Stomach (tissue), 9 donors: ENCODE data around the gene KNOP1. TPM values are rescaled to one million over a fixed set of nuclear protein-coding genes. Genes with fewer than 3 reads are reported as not detected.

Source experiments
- DNase-seq, 2 donors: peaks; one replicate each; pipeline versions ENCODE4 v3.0.0 to v3.0.0-alpha.2; 2013 to 2019
- H3K27ac ChIP-seq, 5 donors: fragments of 200-600 bp in 4 of 5; sonication (generic) in 4 of 5; one replicate each; pipeline ENCODE4 v1.5.1; 2013 to 2019; ENCODE audit warnings: mild to moderate bottlenecking in 1 of 5, moderate library complexity in 1 of 5
- H3K27me3 ChIP-seq, 3 donors: fragments of 200-600 bp; sonication (generic); one replicate each; pipeline ENCODE4 v1.5.1; 2017 to 2019; ENCODE audit warnings: mixed run types in 1 of 3
- H3K36me3 ChIP-seq, 4 donors: fragments of 200-600 bp; sonication (generic); 1 replicate in 3 of 4; 2 replicates in 1 of 4; pipeline ENCODE4 v1.5.1; 2016 to 2019
- H3K4me1 ChIP-seq, 4 donors: fragments of 200-600 bp; sonication (generic); one replicate each; pipeline ENCODE4 v1.5.1; 2016 to 2019
- H3K4me3 ChIP-seq, 4 donors: fragments of 200-600 bp; sonication (generic) in 3 of 4; one replicate each; pipeline ENCODE4 v1.5.1; 2016 to 2019; ENCODE audit warnings: mild to moderate bottlenecking in 1 of 4
- H3K9me3 ChIP-seq, 4 donors: fragments of 200-600 bp; sonication (generic); one replicate each; pipeline ENCODE4 v1.5.1; 2016 to 2019
- EP300 ChIP-seq: sonication (generic); formaldehyde crosslinking; IDR thresholded peaks from one replicate; pipeline ENCODE4 v1.6.1; 2017; ENCODE audit warnings: antibody characterized with exemption
- POLR2A ChIP-seq, 4 donors: fragments of 450-650 bp; IDR thresholded peaks; one replicate each; pipeline ENCODE4 v1.6.1; 2016; ENCODE audit warnings: antibody characterized with exemption in 4 of 4, control low read depth in 2 of 4, mild to moderate bottlenecking in 1 of 4, moderate library complexity in 1 of 4
- POLR2AphosphoS5 ChIP-seq, 3 donors: sonication (generic); formaldehyde crosslinking; IDR thresholded peaks; one replicate each; pipeline ENCODE4 v1.6.1; 2016; ENCODE audit warnings: antibody characterized with exemption in 3 of 3
- WGBS, 5 donors: extraction: QIAGEN DNeasy Blood & Tissue Kit in 3 of 5; methylation state at CpG; one replicate each; pipeline versions ENCODE4 v1.1.5 to v1.1.7; 2013 to 2018; 5-methylcytosine and 5-hydroxymethylcytosine counted together
- intact Hi-C: fragments of 100-400 bp; cut with DNase I; formaldehyde crosslinking; loops from one replicate; pipeline ENCODE4 v1.15.1; 2023; ENCODE audit warnings: low total_unique reads
- polyA plus RNA-seq, 3 donors: library from polyadenylated mRNA; stranded (reverse); fragments of 200-250 nt; gene quantifications; one replicate each; pipeline ENCODE4 v1.2.3, GENCODE V29; 2013
- total RNA-seq, 5 donors: library from RNA; depleted of rRNA; stranded (reverse); fragments of >200 nt; gene quantifications; one replicate each; pipeline versions ENCODE4 v1.1.0 to v1.2.3, GENCODE V29; 2014 to 2016
- TF ChIP-seq, protein P1 (sequence below), 7 experiments: fragments of 450-650 bp in 4 of 7; fragments of 200-600 bp in 3 of 7; sonication (generic) in 3 of 7; IDR thresholded peaks; one replicate each; pipeline ENCODE4 v1.5.1; 2016 to 2019; ENCODE audit warnings: antibody characterized with exemption in 7 of 7, control low read depth in 2 of 7, mild to moderate bottlenecking in 1 of 7
- donor health status: healthy with polysubstance abuse.
- donor health status: Bipolar disorder and iron deficiency.
- donor health status: healthy.

KNOP1 gene
- total and polyA plus RNA-seq, 8 donors, result 7.2 to 26.3 (median 13.3) TPM

DNA sequence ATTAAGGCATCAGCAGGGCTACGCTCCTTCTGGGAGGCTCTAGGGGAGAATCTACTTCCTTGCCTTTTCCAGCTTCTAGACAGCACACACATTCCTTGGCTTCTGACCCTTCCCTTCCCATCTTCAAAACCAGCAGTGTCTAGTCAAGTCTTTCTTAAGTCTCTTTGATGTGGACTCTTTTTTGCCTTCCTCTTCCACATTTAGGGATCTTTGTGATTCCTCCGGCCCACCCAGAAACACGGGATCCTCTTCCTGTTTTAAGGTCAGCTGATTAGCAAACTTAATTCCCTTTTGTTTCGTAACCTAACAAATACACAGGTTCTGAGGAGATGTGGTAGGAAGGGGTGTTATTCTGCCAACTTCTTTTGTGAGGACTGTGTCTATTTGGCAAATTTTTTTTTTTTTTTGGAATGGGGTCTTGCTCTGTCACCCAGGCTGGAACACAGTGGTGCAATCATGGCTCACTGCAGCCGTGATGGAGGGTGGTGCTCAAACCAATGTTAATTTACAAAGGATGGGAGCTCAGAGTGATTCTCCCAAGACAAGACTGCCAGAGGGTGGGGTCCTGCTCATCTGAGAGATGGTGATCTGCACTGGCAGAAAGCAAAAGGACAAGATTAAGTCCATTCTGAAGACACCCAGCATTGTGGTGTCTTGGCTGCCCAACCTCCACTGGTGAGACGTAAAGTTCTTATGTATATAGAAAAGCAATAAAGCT is 14.7 kb downstream of the KNOP1 start:
- H3K27ac ChIP-seq, result peak overlapping the region in 4 of 5 donors; percentile 30 to 81 (median 71)
- TF ChIP-seq, protein P1, sequence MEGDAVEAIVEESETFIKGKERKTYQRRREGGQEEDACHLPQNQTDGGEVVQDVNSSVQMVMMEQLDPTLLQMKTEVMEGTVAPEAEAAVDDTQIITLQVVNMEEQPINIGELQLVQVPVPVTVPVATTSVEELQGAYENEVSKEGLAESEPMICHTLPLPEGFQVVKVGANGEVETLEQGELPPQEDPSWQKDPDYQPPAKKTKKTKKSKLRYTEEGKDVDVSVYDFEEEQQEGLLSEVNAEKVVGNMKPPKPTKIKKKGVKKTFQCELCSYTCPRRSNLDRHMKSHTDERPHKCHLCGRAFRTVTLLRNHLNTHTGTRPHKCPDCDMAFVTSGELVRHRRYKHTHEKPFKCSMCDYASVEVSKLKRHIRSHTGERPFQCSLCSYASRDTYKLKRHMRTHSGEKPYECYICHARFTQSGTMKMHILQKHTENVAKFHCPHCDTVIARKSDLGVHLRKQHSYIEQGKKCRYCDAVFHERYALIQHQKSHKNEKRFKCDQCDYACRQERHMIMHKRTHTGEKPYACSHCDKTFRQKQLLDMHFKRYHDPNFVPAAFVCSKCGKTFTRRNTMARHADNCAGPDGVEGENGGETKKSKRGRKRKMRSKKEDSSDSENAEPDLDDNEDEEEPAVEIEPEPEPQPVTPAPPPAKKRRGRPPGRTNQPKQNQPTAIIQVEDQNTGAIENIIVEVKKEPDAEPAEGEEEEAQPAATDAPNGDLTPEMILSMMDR (IDR thresholded peaks at IDR 0.05), result no peak
- no peak for TF ChIP-seq POLR2AphosphoS5 (IDR thresholded peaks at IDR 0.05)
- TF ChIP-seq EP300, result no peak
- no peak for TF ChIP-seq POLR2A (IDR thresholded peaks at IDR 0.05)
- 78 to 90% (median 88%) methylated on average over 6 of the region's 6 CpGs for whole genome bisulfite sequencing, 5 donors

DNA sequence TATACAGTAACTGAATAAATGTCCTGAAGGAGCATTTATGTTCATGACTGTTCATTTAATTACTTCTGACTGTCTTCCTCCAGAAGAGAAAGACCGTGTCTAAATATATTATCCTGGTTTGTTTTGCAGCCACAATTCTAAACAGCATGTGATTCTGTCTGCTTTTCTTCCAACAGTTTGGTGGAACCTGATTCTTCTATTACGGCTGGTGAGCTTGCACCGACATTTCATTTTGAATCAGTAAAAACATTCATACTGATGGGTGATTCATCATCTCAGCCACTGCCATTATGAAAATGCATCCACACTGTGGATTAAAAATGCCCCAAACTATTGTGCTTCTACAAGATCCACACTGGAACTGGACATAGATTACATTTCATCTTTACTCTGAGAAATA is 16.9 kb downstream of the KNOP1 start:
- Histone ChIP-seq H3K4me3 (no peak overlapping the region), H3K27ac (peak overlapping the region in 3 of 5 donors; percentile 77 to 88 (median 82)), H3K36me3 (peaks cover 13 to 76% (median 68%) of the 10 kb centered on the region in 4 donors), H3K9me3 (no peaks in the 10 kb centered on the region), H3K4me1 (peaks cover 47 to 61% (median 54%) of the 10 kb centered on the region in 4 donors), H3K27me3 (no peaks in the 10 kb centered on the region)
- intact Hi-C loops, result no loop called here
- WGBS, 5 donors, result 72 to 88% (median 76%) methylated on average over 3 of the region's 3 CpGs
- DNase-seq, result no peak
- TF ChIP-seq POLR2A (IDR thresholded peaks at IDR 0.05), result no peak
- TF ChIP-seq, protein P1 (IDR thresholded peaks at IDR 0.05), result no peak
- no peak for TF ChIP-seq EP300
- no peak for TF ChIP-seq POLR2AphosphoS5 (IDR thresholded peaks at IDR 0.05)

More for the DNA sequence above, 14.7 kb downstream of the KNOP1 start:
- H3K4me3 ChIP-seq, result no peak overlapping the region
- no peak for DNase-seq
- peaks cover 23 to 96% (median 82%) of the 10 kb centered on the region in 4 donors for H3K36me3 ChIP-seq
- no peaks in the 10 kb centered on the region for H3K27me3 ChIP-seq
- intact Hi-C loops, result no loop called here
- H3K9me3 ChIP-seq, result no peaks in the 10 kb centered on the region
- H3K4me1 ChIP-seq, result peaks cover 25 to 39% (median 31%) of the 10 kb centered on the region in 4 donors

DNA sequence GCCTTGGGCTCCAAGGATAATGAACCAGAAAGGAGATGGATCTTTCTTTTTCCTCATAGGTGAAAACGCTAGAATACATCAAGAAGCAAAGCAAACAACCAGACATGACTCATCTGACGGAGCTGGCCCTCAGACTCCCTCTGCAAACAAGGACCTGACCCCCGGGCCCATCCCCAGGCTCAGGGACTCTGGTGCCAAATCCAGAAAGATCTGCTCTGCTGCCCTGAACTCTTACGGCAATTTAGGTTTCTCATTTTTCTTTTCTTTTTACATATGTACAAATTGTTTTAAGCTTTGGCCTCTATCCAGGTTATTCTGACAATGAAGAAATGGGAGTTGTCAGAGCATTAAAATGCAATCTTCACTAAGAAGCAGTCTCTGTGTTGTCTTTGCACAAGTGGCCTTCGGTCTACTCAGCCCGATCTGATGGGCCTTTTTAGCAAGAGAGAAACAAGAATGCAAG is 17.7 kb downstream of the KNOP1 start:
- Histone ChIP-seq H3K4me3 (no peak overlapping the region), H3K36me3 (peaks cover 7 to 69% (median 60%) of the 10 kb centered on the region in 4 donors), H3K27me3 (no peaks in the 10 kb centered on the region), H3K9me3 (no peaks in the 10 kb centered on the region), H3K4me1 (peaks cover 55 to 67% (median 61%) of the 10 kb centered on the region in 4 donors), H3K27ac (peak overlapping the region; percentile 29 to 88 (median 77))
- TF ChIP-seq POLR2AphosphoS5 (IDR thresholded peaks at IDR 0.05) (no peak), POLR2A (IDR thresholded peaks at IDR 0.05) (no peak), EP300 (no peak)
- TF ChIP-seq, protein P1 (IDR thresholded peaks at IDR 0.05), result no peak
- 33 to 38% (median 35%) methylated on average over 6 of the region's 6 CpGs for WGBS, 5 donors
- peak in 1 of 2 donors; percentile 52 for DNase-seq
- intact Hi-C loops, result no loop called here

DNA sequence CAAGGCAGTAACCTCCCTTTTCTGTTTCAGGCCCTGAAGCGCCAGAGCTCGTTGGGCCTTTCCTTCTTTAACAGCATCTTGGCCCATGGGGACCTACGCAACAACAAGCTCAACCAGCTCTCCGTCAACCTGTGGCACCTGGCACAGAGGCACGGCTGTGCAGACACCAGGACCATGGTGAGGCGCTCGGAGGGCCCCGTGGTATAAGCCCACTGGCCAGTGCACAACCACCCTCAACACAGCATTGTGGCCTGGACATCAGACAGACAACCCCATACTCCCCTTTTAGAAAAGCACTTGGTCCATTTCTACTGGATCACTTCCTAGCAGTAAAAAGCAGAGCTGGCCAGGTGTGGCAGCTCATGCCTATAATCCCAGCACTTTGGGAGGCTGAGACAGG is 18.6 kb downstream of the KNOP1 start:
- H3K27ac ChIP-seq, result peak overlapping the region; percentile 21 to 88 (median 77)
- 89 to 97% (median 96%) methylated on average over 7 to 8 of the region's 8 CpGs for WGBS, 5 donors
- H3K4me3 ChIP-seq, result no peak overlapping the region
- peaks cover 53 to 64% (median 58%) of the 10 kb centered on the region in 4 donors for H3K4me1 ChIP-seq
- intact Hi-C loops, result no loop called here
- H3K9me3 ChIP-seq, result no peaks in the 10 kb centered on the region
- H3K36me3 ChIP-seq, result peaks cover 0 to 60% (median 55%) of the 10 kb centered on the region in 4 donors
- TF ChIP-seq, protein P1 (IDR thresholded peaks at IDR 0.05), result no peak
- TF ChIP-seq POLR2A (IDR thresholded peaks at IDR 0.05) (no peak), EP300 (no peak), POLR2AphosphoS5 (IDR thresholded peaks at IDR 0.05) (no peak)
- H3K27me3 ChIP-seq, result no peaks in the 10 kb centered on the region
- DNase-seq, result no peak
